Sigmoid colon (tissue), 7 donors: ENCODE results near the gene LCT. TPM values are rescaled to one million over a fixed set of nuclear protein-coding genes. Genes with fewer than 3 reads are reported as not detected.
A peak's percentile ranks its signal among the peaks of the same experiment; 100 is the strongest.
"Not testable (repeated sequence)": the region's sequence is repeated elsewhere in the genome, so short reads cannot be mapped to it uniquely, and the experiment has no call there.

Source experiments
- DNase-seq: peaks from one replicate; pipeline ENCODE4 v3.0.0-alpha.2; 2019
- H3K27ac ChIP-seq, 4 donors: fragments of 200-600 bp; sonication (generic); one replicate each; pipeline ENCODE4 v1.5.1; 2016 to 2019; ENCODE audit warnings: mild to moderate bottlenecking in 1 of 4
- H3K27me3 ChIP-seq, 3 donors: fragments of 200-600 bp; sonication (generic); one replicate each; pipeline ENCODE4 v1.5.1; 2019; ENCODE audit warnings: mild to moderate bottlenecking in 1 of 3
- H3K36me3 ChIP-seq, 4 donors: fragments of 200-600 bp; sonication (generic); one replicate each; pipeline ENCODE4 v1.5.1; 2016 to 2019
- H3K4me1 ChIP-seq, 4 donors: fragments of 200-600 bp; sonication (generic); one replicate each; pipeline ENCODE4 v1.5.1; 2017 to 2019
- H3K4me3 ChIP-seq, 4 donors: fragments of 200-600 bp; sonication (generic); one replicate each; pipeline ENCODE4 v1.5.1; 2017 to 2019; ENCODE audit warnings: mild to moderate bottlenecking in 2 of 4, moderate library complexity in 1 of 4
- H3K9me3 ChIP-seq, 4 donors: fragments of 200-600 bp in 3 of 4; sonication (generic) in 3 of 4; one replicate each; pipeline versions ENCODE4 v1.5.1 to v1.6.1; 2013 to 2019
- CTCF ChIP-seq, 4 experiments: fragments of 450-650 bp in 3 of 4; fragments of 200-600 bp in 1 of 4; IDR thresholded peaks; one replicate each; pipeline ENCODE4 v1.5.1; 2016 to 2019; ENCODE audit warnings: antibody characterized with exemption in 4 of 4, mild to moderate bottlenecking in 3 of 4, moderate library complexity in 2 of 4
- EP300 ChIP-seq, 4 donors: sonication (generic); formaldehyde crosslinking; IDR thresholded peaks; one replicate each; pipeline ENCODE4 v1.6.1; 2017; ENCODE audit warnings: antibody characterized with exemption in 4 of 4
- POLR2A ChIP-seq, 2 donors: fragments of 450-650 bp; IDR thresholded peaks; one replicate each; pipeline ENCODE4 v1.6.1; 2016; ENCODE audit warnings: antibody characterized with exemption in 2 of 2, mild to moderate bottlenecking in 2 of 2, moderate library complexity in 2 of 2
- POLR2AphosphoS5 ChIP-seq, 4 donors: sonication (generic); formaldehyde crosslinking; IDR thresholded peaks; one replicate each; pipeline ENCODE4 v1.6.1; 2017; ENCODE audit warnings: antibody characterized with exemption in 4 of 4
- WGBS, 2 donors: extraction: QIAGEN DNeasy Blood & Tissue Kit; methylation state at CpG; one replicate each; pipeline ENCODE4 v1.1.7; 2013; 5-methylcytosine and 5-hydroxymethylcytosine counted together
- intact Hi-C: fragments of 100-400 bp; cut with DNase I; formaldehyde crosslinking; loops from one replicate; pipeline ENCODE4 v1.15.1; 2023
- polyA plus RNA-seq, 3 donors: library from polyadenylated mRNA; stranded (reverse); fragments of 200-250 nt; gene quantifications; one replicate each; pipeline ENCODE4 v1.2.3, GENCODE V29; 2013
- total RNA-seq, 4 donors: library from RNA; depleted of rRNA; stranded (reverse); fragments of >200 nt; gene quantifications; one replicate each; pipeline ENCODE4 v1.1.0, GENCODE V29; 2016
- donor health status: healthy with polysubstance abuse.
- donor health status: Bipolar disorder and iron deficiency.
- donor health status: healthy.

The LCT gene
- total RNA-seq, result under 1 TPM in 1 of 4 donors, not detected in 3; under 0.01 TPM
- polyA plus RNA-seq, result under 1 TPM in 2 of 3 donors, not detected in 1; 0.03 to 0.23 TPM

GRCh38 chr2:135836596-135837270 is at the start of gene LCT:
Gene LCT (minus strand): TSS chr2:135837184. CDS start chr2:135837169, 15 bp downstream.
- intact Hi-C loops, result no loop called here
- no peaks in the 10 kb centered on the region for H3K27me3 ChIP-seq
- WGBS, 2 donors, result 93 to 96% methylated on average over 12 of the region's 12 CpGs
- no peaks in the 10 kb centered on the region for H3K36me3 ChIP-seq
- no peak within 1 kb of the TSS for H3K4me3 ChIP-seq
- no peaks in the 10 kb centered on the region for H3K9me3 ChIP-seq
- no peak for TF ChIP-seq POLR2AphosphoS5 (IDR thresholded peaks at IDR 0.05)
- TF ChIP-seq CTCF (IDR thresholded peaks at IDR 0.05), result no peak
- TF ChIP-seq POLR2A (IDR thresholded peaks at IDR 0.05), result no peak
- no peak for TF ChIP-seq EP300 (IDR thresholded peaks at IDR 0.05)
- peaks cover 0 to 10% (median 0%) of the 10 kb centered on the region in 4 donors for H3K4me1 ChIP-seq
- DNase-seq, result no peak
- H3K27ac ChIP-seq, result no peak within 1 kb of the TSS

- intact Hi-C loops, result no loop called here
- no peak for DNase-seq
- 92 to 93% methylated on average over 4 of the region's 4 CpGs for WGBS, 2 donors
- no peak for TF ChIP-seq CTCF (IDR thresholded peaks at IDR 0.05)
- no peak for TF ChIP-seq POLR2A (IDR thresholded peaks at IDR 0.05)
- no peaks in the 10 kb centered on the region for H3K9me3 ChIP-seq
- no peaks in the 10 kb centered on the region for H3K4me1 ChIP-seq
- H3K36me3 ChIP-seq, result no peaks in the 10 kb centered on the region
- H3K27me3 ChIP-seq, result no peaks in the 10 kb centered on the region
- no peak overlapping the region for H3K4me3 ChIP-seq
- H3K27ac ChIP-seq, result no peak overlapping the region
Measured at GRCh38 chr2:135885709-135886108, 48.7 kb upstream of the LCT start.

GRCh38 chr2:135882415-135882814 is 45.4 kb upstream of the LCT start:
- Histone ChIP-seq H3K36me3 (no peaks in the 10 kb centered on the region), H3K27ac (no peak overlapping the region), H3K27me3 (no peaks in the 10 kb centered on the region), H3K4me3 (no peak overlapping the region), H3K4me1 (no peaks in the 10 kb centered on the region), H3K9me3 (no peaks in the 10 kb centered on the region)
- TF ChIP-seq POLR2A (IDR thresholded peaks at IDR 0.05), result no peak
- no peak for TF ChIP-seq CTCF (IDR thresholded peaks at IDR 0.05)
- no peak for TF ChIP-seq POLR2AphosphoS5 (IDR thresholded peaks at IDR 0.05)
- TF ChIP-seq EP300 (IDR thresholded peaks at IDR 0.05), result no peak
- no peak for DNase-seq
- intact Hi-C loops, result no loop called here
- 16 to 61% methylated on average over 3 of the region's 3 CpGs for WGBS, 2 donors

- not testable (repeated sequence) for H3K36me3 ChIP-seq, DNase-seq, H3K9me3 ChIP-seq, H3K27me3 ChIP-seq
- intact Hi-C loops, result loop anchor here (5.0 kb wide), 1 partner anchor 134 kb away; the partner anchor contains the start of gene UBXN4
- H3K4me3 ChIP-seq, result peak overlapping the region; percentile 50 to 96 (median 73)
- peak overlapping the region; percentile 56 to 90 (median 88) for H3K27ac ChIP-seq
- 80 to 90% methylated on average over 15 of the region's 15 CpGs for WGBS, 2 donors
- H3K4me1 ChIP-seq, result peaks cover 0 to 18% (median 13%) of the 10 kb centered on the region in 4 donors
Measured at GRCh38 chr2:135876770-135877169, 39.8 kb upstream of the LCT start.

GRCh38 chr2:135876066-135876711 is 39.2 kb upstream of the LCT start, which contains the start of gene MCM6:
Gene MCM6 (minus strand): TSS chr2:135876443. CDS start chr2:135876365, 78 bp downstream.
- Histone ChIP-seq H3K9me3 (no peaks in the 10 kb centered on the region), H3K27ac (peak within 1 kb of the TSS; percentile 79 to 90 (median 88)), H3K4me1 (peaks cover 0 to 18% (median 13%) of the 10 kb centered on the region in 4 donors), H3K27me3 (no peaks in the 10 kb centered on the region), H3K36me3 (peaks cover 0 to 2% (median 0%) of the 10 kb centered on the region in 4 donors), H3K4me3 (peak within 1 kb of the TSS; percentile 50 to 96 (median 73))
- DNase-seq, result peak; percentile 98
- intact Hi-C loops, result loop anchor here (5.0 kb wide), 1 partner anchor 134 kb away; the partner anchor contains the start of gene UBXN4
- WGBS, 2 donors, result 0% methylated on average over 71 of the region's 71 CpGs
- TF ChIP-seq POLR2AphosphoS5 (IDR thresholded peaks at IDR 0.05) (peak; percentile 56 to 89 (median 70)), POLR2A (IDR thresholded peaks at IDR 0.05) (no peak), CTCF (IDR thresholded peaks at IDR 0.05) (peak in 1 of 4 experiments; percentile 12), EP300 (IDR thresholded peaks at IDR 0.05) (no peak)
